Central memory CD8-positive, alpha-beta T cell (primary cell): ENCODE measurements around the gene PTPN1.

ENCODE experiments used
- ATAC-seq: fragments of 150-1000 bp; cut with Tn5 transposase; replicated peaks from 2 replicates; pipeline ENCODE4 v1.10.0; 2022; ENCODE audit warnings: mild to moderate bottlenecking, moderate FRiP score, moderate number of reproducible peaks; ENCODE audit not compliant: poor library complexity, severe bottlenecking; ENCODE audit errors: extremely low read depth
- DNase-seq, 2 donors: peaks; one replicate each; pipeline ENCODE4 v3.0.0; 2021; ENCODE audit warnings: low spot score in 2 of 2
- H3K27ac Mint-ChIP-seq: one replicate; pipeline ENCODE4 v1.8.0; 2022; ENCODE audit warnings: low read depth, mild to moderate bottlenecking, moderate library complexity, mixed read lengths
- H3K27me3 Mint-ChIP-seq: one replicate; pipeline ENCODE4 v1.8.0; 2022; ENCODE audit warnings: mixed read lengths
- H3K36me3 Mint-ChIP-seq: one replicate; pipeline ENCODE4 v1.8.0; 2022; ENCODE audit warnings: mild to moderate bottlenecking, moderate library complexity, mixed read lengths; ENCODE audit not compliant: insufficient read depth
- H3K4me1 Mint-ChIP-seq: one replicate; pipeline ENCODE4 v1.8.0; 2022; ENCODE audit warnings: mixed read lengths
- H3K4me3 Mint-ChIP-seq: one replicate; pipeline ENCODE4 v1.8.0; 2022; ENCODE audit warnings: mild to moderate bottlenecking, moderate library complexity, mixed read lengths
- H3K9me3 Mint-ChIP-seq: one replicate; pipeline ENCODE4 v1.8.0; 2022; ENCODE audit warnings: mixed read lengths

PTPN1 gene

DNA sequence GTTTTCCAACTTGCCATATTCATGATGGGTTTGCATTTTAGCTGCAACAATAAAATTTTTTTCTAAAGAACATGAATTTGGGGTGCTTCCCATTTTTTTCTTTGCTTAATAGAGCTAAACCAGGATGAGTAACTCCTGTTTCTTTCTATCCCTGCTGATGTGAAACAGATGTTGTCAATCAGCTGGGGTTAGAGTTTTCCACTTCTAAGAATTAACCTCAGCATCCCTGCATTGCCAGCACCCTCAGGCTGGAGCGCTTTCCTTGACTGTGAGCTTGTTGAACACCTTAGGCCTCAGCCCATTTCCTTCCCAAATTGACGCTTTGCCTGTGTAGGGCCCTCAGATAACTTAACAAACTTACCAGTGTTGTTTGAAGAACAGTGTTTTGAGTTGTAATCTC lies 74.5 kb downstream of the PTPN1 start:
- Mint-ChIP-seq H3K9me3 (no peaks in the 10 kb centered on the region), H3K27me3 (no peaks in the 10 kb centered on the region), H3K27ac (no peak overlapping the region), H3K36me3 (peaks cover 44% of the 10 kb centered on the region), H3K4me1 (peaks cover 10% of the 10 kb centered on the region), H3K4me3 (no peak overlapping the region)
- ATAC-seq: no peak
- no peak for DNase-seq

DNA sequence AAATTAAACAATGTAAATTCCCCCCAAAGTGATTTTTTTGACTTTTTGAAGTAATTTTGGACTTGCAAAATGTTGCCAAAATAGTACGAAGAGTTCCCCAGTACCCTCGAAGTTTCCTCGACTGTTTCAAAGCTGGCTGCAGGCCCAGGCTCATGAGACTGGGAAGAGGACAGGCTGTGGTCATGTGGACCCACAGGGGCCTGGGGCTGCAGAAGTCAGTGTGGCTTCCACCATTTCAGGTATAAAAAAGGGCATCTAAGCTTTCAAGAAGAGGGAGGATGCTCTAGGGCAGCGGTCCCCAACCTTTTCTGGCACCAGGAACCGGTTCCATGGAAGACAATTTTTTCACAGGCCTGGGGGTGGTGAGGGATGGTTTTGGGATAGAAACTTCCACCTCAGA lies 75.0 kb downstream of the PTPN1 start:
- peaks cover 9% of the 10 kb centered on the region for H3K4me1 Mint-ChIP-seq
- no peak overlapping the region for H3K27ac Mint-ChIP-seq
- no peak overlapping the region for H3K4me3 Mint-ChIP-seq
- no peaks in the 10 kb centered on the region for H3K9me3 Mint-ChIP-seq
- ATAC-seq: no peak
- H3K36me3 Mint-ChIP-seq: peaks cover 41% of the 10 kb centered on the region
- DNase-seq: no peak
- H3K27me3 Mint-ChIP-seq: no peaks in the 10 kb centered on the region

DNA sequence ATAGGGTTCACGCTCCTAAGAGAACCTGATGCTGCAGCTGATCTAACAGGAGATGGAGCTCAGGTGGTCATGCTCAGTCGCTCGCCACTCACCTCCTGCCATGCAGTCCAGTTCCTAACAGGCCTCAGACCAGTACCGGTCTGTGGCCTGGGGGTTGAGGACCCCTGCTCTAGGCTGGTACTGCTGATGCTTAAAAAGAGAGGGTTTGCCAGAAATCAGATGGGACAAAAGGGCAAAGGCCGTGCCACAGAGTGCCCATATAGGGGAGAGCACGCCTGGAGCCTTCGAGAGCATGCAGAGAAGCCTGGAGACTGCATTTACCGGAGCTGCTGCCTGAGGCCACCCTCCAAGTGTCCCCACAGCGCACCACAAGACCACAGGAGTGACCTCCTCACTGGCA lies 75.5 kb downstream of the PTPN1 start:
- Mint-ChIP-seq H3K36me3 (peaks cover 39% of the 10 kb centered on the region), H3K4me3 (no peak overlapping the region), H3K27ac (no peak overlapping the region), H3K4me1 (peaks cover 6% of the 10 kb centered on the region), H3K27me3 (no peaks in the 10 kb centered on the region), H3K9me3 (no peaks in the 10 kb centered on the region)
- DNase-seq: no peak
- ATAC-seq: no peak

DNA sequence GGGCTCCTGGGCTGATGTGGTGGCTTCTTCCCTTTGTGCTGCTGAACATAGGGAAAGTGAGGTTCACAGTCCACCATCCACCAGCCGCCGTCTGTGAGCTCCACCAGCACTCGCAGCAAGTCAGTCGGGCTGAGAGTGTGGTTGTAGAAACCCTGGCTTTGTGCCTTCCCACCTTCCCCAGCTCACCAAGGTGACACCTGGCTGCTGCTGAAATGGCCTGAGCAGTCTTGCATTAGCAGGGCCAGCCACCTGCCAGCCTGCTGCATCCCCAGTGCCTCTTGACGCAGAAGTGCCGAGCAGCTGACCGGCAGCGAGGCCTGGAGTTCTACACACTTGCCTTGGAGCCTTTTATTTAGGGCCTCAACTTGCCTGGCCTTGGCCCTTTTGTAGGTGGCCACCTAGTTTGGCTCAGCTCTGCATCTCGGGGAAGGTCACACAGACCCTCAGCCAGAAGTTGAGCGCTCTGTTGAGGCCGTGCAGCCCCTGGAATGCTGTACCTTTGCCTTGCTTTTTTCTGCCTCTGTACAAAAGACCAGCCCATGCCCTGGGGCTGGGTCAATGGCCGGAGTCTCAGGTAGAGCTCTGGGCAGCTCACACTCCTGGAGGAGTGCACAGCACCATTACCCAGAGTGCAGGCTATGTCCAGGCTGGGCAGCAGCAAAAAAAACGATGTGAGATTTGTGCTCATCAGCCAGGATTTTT lies 76.5 kb downstream of the PTPN1 start:
- Mint-ChIP-seq H3K27me3 (no peaks in the 10 kb centered on the region), H3K4me3 (no peak overlapping the region), H3K4me1 (peaks cover 6% of the 10 kb centered on the region), H3K36me3 (peaks cover 35% of the 10 kb centered on the region), H3K27ac (no peak overlapping the region), H3K9me3 (no peaks in the 10 kb centered on the region)
- ATAC-seq (no peak), DNase-seq (no peak)

DNA sequence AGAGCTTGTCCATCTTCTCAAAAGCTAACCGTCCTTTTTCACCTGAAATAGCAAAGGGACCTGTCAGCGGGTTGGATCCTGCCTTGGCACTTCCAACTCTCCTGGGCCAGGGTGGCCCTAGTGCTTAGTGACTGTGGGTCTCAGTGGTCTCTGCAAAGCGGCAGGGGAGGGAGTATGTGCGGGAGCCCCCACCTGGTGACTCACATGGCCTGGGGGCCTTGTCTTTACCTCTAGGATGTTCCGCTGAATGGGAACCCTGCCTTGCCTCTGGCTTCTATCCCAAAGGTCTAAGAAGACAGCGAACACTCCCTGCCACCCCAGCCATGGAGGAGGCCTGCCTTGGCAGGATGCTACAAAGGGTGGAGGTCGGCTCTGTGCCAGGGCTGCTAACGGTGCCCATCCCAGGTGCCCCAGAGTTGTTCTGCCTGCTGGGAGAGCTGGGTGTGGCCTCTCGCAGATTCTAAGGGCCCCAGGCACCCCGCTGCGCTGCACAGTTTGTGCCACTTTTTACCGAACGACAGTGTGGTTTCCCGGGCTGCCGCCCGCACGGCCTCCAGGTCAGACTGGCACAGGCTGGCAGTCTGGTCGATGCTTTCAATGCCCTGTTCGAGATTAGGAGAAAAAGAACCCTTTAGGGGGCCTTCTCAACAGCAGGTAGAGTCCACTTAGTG lies 77.2 kb downstream of the PTPN1 start:
- H3K9me3 Mint-ChIP-seq: no peaks in the 10 kb centered on the region
- peaks cover 30% of the 10 kb centered on the region for H3K36me3 Mint-ChIP-seq
- ATAC-seq (no peak), DNase-seq (no peak)
- no peaks in the 10 kb centered on the region for H3K27me3 Mint-ChIP-seq
- H3K4me3 Mint-ChIP-seq: no peak overlapping the region
- peaks cover 6% of the 10 kb centered on the region for H3K4me1 Mint-ChIP-seq
- H3K27ac Mint-ChIP-seq: peak overlapping the region; percentile 14

DNA sequence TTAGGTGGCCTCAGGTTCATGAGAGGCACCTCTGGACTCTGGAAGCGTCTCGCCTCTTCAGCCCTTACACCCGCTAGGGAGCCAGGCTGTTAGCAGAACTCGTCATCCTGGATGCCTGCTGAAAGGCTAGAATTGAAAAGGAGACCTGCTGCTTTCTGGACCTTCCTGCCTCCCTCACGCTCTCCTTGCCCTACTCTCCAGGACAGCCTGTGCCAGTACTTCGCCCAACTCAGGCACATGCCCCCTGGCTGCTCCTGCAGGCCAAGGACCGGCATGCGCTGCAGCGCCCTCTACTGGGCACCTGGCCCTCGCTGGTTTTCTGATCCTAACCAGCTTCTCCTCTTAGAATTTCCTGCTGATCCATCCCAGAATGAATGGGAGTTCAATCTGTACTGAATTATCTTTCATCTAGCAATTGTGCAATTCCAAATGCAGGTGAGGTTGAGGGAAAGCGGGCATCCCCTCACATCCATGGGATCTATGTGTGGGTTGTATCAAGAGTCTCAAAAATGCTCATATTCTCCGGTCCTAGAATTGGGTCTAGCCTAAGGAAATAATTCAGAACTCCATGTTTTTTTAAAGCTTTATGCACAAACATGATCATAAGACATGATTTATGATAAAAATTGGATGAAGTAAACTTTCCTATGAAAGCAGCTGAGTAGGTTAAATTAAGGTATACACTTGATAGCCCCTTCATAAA lies 78.0 kb downstream of the PTPN1 start:
- Mint-ChIP-seq H3K4me3 (no peak overlapping the region), H3K36me3 (peaks cover 22% of the 10 kb centered on the region), H3K9me3 (no peaks in the 10 kb centered on the region), H3K4me1 (peaks cover 6% of the 10 kb centered on the region), H3K27ac (peak overlapping the region; percentile 14), H3K27me3 (no peaks in the 10 kb centered on the region)
- DNase-seq (peak; percentile 54 to 67), ATAC-seq (peak; percentile 54)

DNA sequence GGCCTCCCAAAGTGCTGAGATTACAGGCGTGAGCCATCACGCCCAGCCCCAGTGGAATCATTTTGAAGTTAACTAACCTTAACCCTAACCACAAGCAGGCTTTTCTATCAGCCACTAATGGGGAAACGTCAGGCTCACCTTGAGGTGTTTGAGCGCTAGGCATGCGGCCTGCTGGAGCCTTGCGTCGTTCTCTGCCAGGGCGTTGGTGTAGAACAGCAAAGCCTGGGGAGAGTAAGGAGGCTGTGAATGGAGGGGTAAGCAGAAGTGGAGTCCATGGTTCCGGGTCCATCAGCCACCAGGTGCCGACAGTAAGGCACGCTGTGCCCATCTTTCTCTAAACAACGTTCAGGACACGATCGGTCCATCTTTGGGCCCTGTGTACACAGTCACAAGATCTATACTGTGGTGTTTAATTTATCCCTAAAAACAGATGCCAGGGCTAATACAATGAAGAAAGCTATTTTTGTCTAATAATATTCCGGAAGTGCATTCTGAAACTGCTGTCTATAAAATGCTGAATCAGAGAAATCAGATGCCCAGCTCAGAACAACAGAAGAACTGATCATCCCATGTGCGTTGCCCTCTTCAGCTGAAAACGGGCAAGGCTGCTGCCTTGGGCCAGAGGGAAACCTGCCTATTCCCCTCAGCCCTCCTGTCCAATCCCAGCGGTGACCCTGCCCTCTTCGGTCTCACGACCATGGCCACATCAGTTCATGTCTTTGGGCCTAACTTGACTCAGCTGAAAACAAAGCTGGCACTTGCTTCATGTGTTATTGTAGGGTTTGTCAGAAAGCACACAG lies 79.6 kb downstream of the PTPN1 start:
- Mint-ChIP-seq H3K4me1 (peaks cover 6% of the 10 kb centered on the region), H3K27ac (no peak overlapping the region), H3K9me3 (no peaks in the 10 kb centered on the region), H3K36me3 (peaks cover 21% of the 10 kb centered on the region), H3K27me3 (no peaks in the 10 kb centered on the region), H3K4me3 (no peak overlapping the region)
- DNase-seq (no peak), ATAC-seq (no peak)

DNA sequence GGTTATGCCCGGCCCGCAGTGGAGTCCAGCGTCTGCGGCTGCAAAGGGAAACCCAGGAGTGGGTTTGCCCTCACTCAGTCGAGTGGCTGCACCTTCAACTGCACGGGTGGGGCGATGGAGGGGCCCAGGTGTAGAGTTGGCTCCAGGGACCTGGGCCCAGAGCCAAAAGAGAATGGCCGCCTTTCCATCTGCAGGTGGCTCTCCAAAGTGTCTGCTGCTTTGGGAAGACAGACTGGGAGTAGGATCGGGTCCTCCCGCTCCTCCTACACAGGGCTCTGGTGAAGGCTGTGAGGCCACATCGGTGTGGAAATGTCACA lies 80.1 kb downstream of the PTPN1 start:
- no peak overlapping the region for H3K27ac Mint-ChIP-seq

DNA sequence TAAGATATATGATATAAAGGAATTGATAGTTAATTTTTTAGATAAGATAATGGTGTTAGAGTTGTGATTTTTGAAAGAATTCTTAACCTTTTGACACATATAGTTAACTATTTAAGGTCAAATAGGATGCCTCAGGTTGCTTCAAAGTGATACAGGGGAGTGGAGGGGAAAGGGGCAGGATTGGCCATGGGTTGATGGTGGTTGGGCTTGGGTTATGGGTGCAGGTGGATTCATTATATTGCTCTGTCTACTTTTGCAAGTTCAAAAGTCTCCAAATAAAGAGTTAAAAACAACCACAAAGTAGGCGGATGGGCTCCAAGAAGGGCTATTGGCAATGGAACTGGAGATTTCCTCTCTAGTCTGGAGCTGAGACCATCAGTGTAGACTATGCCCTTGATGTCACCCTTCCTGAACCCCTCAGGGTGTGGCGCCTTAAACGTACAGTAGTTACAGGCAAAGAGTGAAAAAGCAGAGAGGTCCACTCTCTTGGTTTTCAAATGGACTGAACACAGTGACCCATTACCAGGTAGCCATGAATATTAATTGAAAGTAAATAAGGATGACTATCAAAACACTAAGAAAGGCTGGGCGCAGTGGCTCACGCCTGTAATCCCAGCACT lies 81.2 kb downstream of the PTPN1 start:
- H3K4me1 Mint-ChIP-seq: peaks cover 6% of the 10 kb centered on the region
- no peak overlapping the region for H3K4me3 Mint-ChIP-seq
- peaks cover 21% of the 10 kb centered on the region for H3K36me3 Mint-ChIP-seq
- H3K27ac Mint-ChIP-seq: no peak overlapping the region
- no peaks in the 10 kb centered on the region for H3K9me3 Mint-ChIP-seq
- ATAC-seq (no peak), DNase-seq (no peak)
- no peaks in the 10 kb centered on the region for H3K27me3 Mint-ChIP-seq

More for the DNA sequence above, 80.1 kb downstream of the PTPN1 start:
- no peak for ATAC-seq
- peaks cover 19% of the 10 kb centered on the region for H3K36me3 Mint-ChIP-seq
- H3K9me3 Mint-ChIP-seq: no peaks in the 10 kb centered on the region
- H3K4me1 Mint-ChIP-seq: peaks cover 6% of the 10 kb centered on the region
- no peak overlapping the region for H3K4me3 Mint-ChIP-seq
- DNase-seq: no peak
- no peaks in the 10 kb centered on the region for H3K27me3 Mint-ChIP-seq

DNA sequence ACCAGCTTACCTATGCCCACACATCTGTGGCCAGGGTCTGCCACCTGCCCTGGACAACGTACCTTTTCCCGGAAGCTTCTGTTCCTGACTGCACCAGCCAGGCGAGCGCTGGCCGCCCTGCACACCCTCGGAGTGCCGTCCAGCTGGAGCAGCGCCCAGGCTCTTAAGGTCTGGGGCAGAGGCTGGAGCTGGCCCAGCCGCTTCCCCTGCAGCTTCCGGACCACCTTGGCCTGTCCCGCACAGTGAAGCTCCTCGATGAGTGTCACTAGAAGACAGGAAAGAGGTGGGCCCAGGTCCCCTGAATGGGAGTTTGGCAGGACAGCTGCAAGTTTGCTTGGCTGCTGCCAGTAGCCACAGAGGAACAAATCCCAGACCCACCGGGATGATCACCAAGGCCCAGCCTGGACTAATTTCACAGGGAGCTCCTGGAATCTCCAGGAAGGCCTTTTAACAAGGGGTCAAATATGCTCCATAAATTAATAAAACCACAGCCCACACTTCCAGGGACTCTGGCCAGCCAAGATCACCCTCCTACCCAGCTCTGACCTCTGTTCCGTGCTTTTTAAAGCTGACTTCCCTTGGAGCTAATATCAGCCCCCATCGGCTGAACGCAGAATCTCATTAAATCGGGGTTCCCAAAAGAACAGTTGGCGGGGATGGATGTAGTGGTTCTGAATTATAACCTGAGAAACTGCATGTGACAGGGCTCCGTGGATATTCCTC lies 82.3 kb downstream of the PTPN1 start:
- H3K27me3 Mint-ChIP-seq: no peaks in the 10 kb centered on the region
- no peak overlapping the region for H3K4me3 Mint-ChIP-seq
- ATAC-seq: no peak
- H3K36me3 Mint-ChIP-seq: peaks cover 18% of the 10 kb centered on the region
- no peaks in the 10 kb centered on the region for H3K9me3 Mint-ChIP-seq
- H3K27ac Mint-ChIP-seq: no peak overlapping the region
- H3K4me1 Mint-ChIP-seq: peaks cover 6% of the 10 kb centered on the region
- no peak for DNase-seq

DNA sequence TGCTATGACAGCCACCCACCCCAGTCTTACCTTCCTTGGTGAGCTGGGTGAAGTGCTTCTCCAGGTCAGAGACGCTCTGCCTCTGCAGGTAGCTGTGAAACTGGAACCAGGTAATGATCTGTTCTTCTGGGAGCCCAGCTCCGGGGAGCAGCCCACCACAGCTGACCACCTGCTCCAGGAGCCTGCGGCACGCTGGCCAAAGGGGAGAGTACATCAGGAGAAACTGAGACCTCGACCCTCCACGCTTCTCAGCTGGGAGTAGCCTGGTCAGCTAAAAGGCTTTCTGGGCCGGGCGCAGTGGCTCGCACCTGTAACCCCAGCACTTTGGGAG lies 82.8 kb downstream of the PTPN1 start:
- DNase-seq (no peak), ATAC-seq (no peak)
- Mint-ChIP-seq H3K9me3 (no peaks in the 10 kb centered on the region), H3K4me1 (peaks cover 4% of the 10 kb centered on the region), H3K36me3 (peaks cover 19% of the 10 kb centered on the region), H3K27me3 (no peaks in the 10 kb centered on the region), H3K27ac (no peak overlapping the region), H3K4me3 (no peak overlapping the region)

DNA sequence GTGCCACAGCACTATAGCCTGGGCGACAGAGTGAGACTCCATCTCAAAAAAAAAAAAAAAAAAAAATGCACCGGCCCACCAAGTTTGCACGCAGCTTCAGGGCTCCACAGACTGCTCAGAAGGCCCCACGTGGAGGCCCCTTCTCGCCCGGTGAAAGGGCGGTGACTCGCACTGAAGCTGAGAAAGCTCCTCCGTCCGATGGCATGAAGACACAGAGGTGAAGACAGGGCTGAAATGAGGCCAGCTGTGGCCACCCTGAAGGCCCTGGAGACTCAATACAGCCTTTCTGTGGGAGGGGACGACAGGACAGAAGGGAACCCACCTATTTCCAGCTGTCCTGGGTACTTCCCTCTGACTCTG lies 84.0 kb downstream of the PTPN1 start:
- Mint-ChIP-seq H3K4me1 (no peaks in the 10 kb centered on the region), H3K27ac (no peak overlapping the region), H3K36me3 (peaks cover 16% of the 10 kb centered on the region), H3K9me3 (no peaks in the 10 kb centered on the region), H3K4me3 (no peak overlapping the region), H3K27me3 (no peaks in the 10 kb centered on the region)
- ATAC-seq (no peak), DNase-seq (no peak)
